NCI-H82 treated with DMSO at 0.1 percent for 48 hours (cell line): ENCODE measurements around the gene TNS3.

ENCODE experiments used
- DNase-seq: peaks from one replicate; lab custom pipeline; 2025; ENCODE audit not compliant: unreplicated experiment; lab: John Stamatoyannopoulos, UW

Gene TNS3

GRCh38 chr7:47356261-47356660, 225.7 kb downstream of the TNS3 start:
- DNase-seq, result no peak

- no peak for DNase-seq
Measured at GRCh38 chr7:47355684-47356083, 226.2 kb downstream of the TNS3 start.

- DNase-seq, result no peak
Measured at GRCh38 chr7:47354831-47355541, 226.9 kb downstream of the TNS3 start.

- DNase-seq, result no peak
Measured at GRCh38 chr7:47354071-47354470, 227.8 kb downstream of the TNS3 start.

GRCh38 chr7:47352394-47352968, 229.4 kb downstream of the TNS3 start:
- no peak for DNase-seq

- DNase-seq, result no peak
Measured at GRCh38 chr7:47351233-47352154, 230.4 kb downstream of the TNS3 start.

- DNase-seq, result no peak
Measured at GRCh38 chr7:47350425-47350824, 231.5 kb downstream of the TNS3 start.

GRCh38 chr7:47349401-47349800, 232.5 kb downstream of the TNS3 start:
- DNase-seq, result no peak

GRCh38 chr7:47347816-47348385, 234.0 kb downstream of the TNS3 start:
- no peak for DNase-seq

- DNase-seq, result no peak
Measured at GRCh38 chr7:47347346-47347745, 234.6 kb downstream of the TNS3 start.

GRCh38 chr7:47346377-47346914, 235.5 kb downstream of the TNS3 start:
- no peak for DNase-seq

- no peak for DNase-seq
Measured at GRCh38 chr7:47345857-47346298, 236.0 kb downstream of the TNS3 start.

GRCh38 chr7:47344171-47344955, 237.5 kb downstream of the TNS3 start:
- no peak for DNase-seq

- DNase-seq, result no peak
Measured at GRCh38 chr7:47343061-47343455, 238.9 kb downstream of the TNS3 start.

GRCh38 chr7:47342296-47343060, 239.4 kb downstream of the TNS3 start:
- DNase-seq, result no peak

- DNase-seq, result no peak
Measured at GRCh38 chr7:47340517-47340916, 241.4 kb downstream of the TNS3 start.

GRCh38 chr7:47338026-47338425, 243.9 kb downstream of the TNS3 start:
- no peak for DNase-seq

GRCh38 chr7:47337531-47337930, 244.4 kb downstream of the TNS3 start:
- no peak for DNase-seq
